ENCODE data around the gene LHX1. TPM values are rescaled to one million over a fixed set of nuclear protein-coding genes. Genes with fewer than 3 reads are reported as not detected.

LHX1 gene
- total RNA-seq, 1 donor from 2014 or later, result 4.5 TPM

GRCh38 chr17:36918211-36918691 lies 19.0 kb upstream of the LHX1 start:
- H3K4me1 Mint-ChIP-seq (ENCODE audit: unreplicated experiment), result peaks cover 6% of the 10 kb centered on the region
- H3K36me3 Mint-ChIP-seq (ENCODE audit: low read depth, unreplicated experiment), result peaks cover 4% of the 10 kb centered on the region
- H3K4me3 Mint-ChIP-seq (ENCODE audit: unreplicated experiment), result no peak overlapping the region
- H3K9me3 Mint-ChIP-seq (ENCODE audit: unreplicated experiment), result no peaks in the 10 kb centered on the region
- no peak overlapping the region for H3K27ac Mint-ChIP-seq (ENCODE audit: unreplicated experiment)
- peaks cover 4% of the 10 kb centered on the region for H3K27me3 Mint-ChIP-seq (ENCODE audit: unreplicated experiment)
- no peak for DNase-seq (ENCODE audit: low spot score)
- TF ChIP-seq CTCF (IDR thresholded peaks at IDR 0.05; ENCODE audit: unreplicated experiment), result no peak

DNA sequence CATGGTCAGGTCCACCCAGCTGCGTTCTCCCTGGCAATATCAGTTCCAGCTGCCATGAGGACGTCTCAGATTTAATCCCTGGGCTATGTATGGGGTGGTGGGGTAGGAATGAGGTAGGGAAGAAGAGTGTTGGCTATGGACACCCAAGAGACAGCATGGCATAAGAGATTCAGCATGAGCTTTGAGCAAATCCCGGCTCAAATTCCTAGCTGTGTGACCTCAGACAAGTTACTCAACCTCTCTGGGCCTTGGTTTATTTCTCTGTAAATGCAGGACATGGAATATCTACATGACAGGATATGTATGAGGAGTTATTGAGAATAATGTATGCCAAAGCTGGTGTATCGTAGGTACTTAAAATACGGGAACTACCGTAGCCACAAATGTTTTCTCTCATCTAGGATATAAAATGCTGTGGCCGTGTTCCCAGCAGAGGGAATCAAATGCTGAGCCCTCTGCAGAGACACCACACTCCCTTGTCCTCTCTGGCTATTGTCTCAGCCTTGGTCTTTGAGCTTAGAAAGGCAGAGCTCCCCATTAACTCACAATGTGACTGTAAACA lies 17.8 kb upstream of the LHX1 start:
- TF ChIP-seq CTCF (IDR thresholded peaks at IDR 0.05; ENCODE audit: unreplicated experiment), result no peak
- no peak overlapping the region for H3K4me3 Mint-ChIP-seq (ENCODE audit: unreplicated experiment)
- no peaks in the 10 kb centered on the region for H3K9me3 Mint-ChIP-seq (ENCODE audit: unreplicated experiment)
- H3K27ac Mint-ChIP-seq (ENCODE audit: unreplicated experiment), result no peak overlapping the region
- no peak for DNase-seq (ENCODE audit: low spot score)
- peaks cover 4% of the 10 kb centered on the region for H3K36me3 Mint-ChIP-seq (ENCODE audit: low read depth, unreplicated experiment)
- peaks cover 4% of the 10 kb centered on the region for H3K27me3 Mint-ChIP-seq (ENCODE audit: unreplicated experiment)
- H3K4me1 Mint-ChIP-seq (ENCODE audit: unreplicated experiment), result peaks cover 6% of the 10 kb centered on the region

DNA sequence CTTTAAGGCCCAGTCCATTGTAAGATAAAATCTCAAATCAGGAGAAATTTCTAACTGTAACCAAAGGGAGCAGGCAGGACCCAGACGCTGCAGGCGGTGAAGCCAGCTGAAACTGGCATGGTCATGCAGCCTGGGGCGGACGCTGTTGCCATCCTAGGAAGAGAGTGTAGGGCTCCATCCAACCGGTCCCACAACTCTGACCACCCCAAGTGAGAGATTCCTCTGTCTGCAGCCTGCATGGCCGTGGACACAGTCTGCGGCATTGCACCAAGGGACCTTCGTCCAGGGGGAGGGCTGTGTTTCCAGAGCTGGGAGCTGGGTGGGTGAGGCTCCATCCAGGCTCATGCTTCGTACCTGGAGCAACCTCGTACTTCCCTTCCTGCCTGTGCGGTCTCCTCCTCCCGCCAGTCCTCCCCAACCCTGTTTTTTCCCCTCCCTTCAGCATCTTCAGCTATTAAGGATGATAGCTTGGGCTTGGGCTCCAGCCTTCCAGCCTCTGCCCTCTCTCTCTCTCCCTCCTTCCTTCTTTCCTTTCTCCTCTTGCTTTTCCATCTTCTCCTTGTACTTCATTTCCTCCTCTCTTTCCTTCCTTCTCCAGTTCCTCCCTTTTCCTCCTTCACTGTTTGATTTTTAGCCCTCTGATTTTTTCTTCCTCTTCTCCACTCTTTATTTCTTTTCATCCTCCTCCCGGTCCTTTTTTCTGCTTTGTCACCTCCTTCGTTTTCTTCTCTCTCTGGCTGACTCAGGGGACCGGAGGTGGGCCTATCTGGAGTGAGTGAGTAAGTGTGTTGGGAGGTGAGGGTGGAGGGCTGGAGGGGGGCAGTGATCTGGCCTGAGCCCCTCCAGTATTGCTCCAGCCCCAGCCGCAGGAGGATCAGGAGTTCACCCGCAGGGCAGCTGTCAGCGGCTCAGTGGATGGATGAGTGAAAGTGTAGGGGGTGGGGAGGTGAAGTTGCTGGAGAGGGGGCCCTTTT lies 17.0 kb upstream of the LHX1 start:
- peaks cover 6% of the 10 kb centered on the region for H3K4me1 Mint-ChIP-seq (ENCODE audit: unreplicated experiment)
- no peak for DNase-seq (ENCODE audit: low spot score)
- TF ChIP-seq CTCF (IDR thresholded peaks at IDR 0.05; ENCODE audit: unreplicated experiment), result no peak
- H3K27ac Mint-ChIP-seq (ENCODE audit: unreplicated experiment), result no peak overlapping the region
- peaks cover 8% of the 10 kb centered on the region for H3K27me3 Mint-ChIP-seq (ENCODE audit: unreplicated experiment)
- peaks cover 4% of the 10 kb centered on the region for H3K36me3 Mint-ChIP-seq (ENCODE audit: low read depth, unreplicated experiment)
- H3K9me3 Mint-ChIP-seq (ENCODE audit: unreplicated experiment), result no peaks in the 10 kb centered on the region
- H3K4me3 Mint-ChIP-seq (ENCODE audit: unreplicated experiment), result no peak overlapping the region

DNA sequence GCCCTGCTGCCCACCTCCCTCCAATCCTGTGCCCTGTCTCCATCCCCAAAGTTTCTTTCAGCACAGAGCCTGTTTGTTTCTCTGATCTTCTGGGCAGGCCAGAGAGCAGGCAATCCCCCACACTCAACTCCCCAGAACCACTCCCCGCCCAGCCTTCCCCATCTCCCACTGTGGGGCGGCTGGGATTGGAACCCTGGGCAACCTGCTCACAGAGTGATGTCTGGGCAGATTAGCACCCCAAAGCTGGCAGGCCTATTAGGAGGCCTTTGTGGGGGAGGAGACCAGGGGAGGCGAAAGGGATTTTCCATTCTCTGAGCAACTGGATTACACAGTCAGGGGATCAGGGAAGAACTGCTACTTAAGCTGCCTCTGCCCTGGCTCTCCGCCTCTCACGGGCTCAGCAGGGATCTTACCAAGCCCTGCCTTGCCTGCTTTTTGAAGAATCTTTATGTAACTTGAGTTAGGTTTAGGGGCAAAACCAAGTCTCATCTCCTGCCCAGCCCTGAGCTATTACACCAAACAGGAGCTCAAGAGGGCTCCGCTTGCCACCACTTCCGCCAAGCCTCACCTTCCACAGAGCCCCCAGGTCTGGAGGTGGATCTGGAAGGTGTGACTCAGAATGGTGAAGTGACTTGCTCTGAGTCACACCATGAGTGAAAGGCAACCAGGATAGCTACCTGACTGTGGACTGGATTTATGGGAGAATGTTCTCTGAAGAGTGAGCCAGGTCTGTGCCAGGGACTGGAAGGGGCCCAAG lies 16.0 kb upstream of the LHX1 start:
- peaks cover 4% of the 10 kb centered on the region for H3K36me3 Mint-ChIP-seq (ENCODE audit: low read depth, unreplicated experiment)
- no peak overlapping the region for H3K4me3 Mint-ChIP-seq (ENCODE audit: unreplicated experiment)
- H3K27ac Mint-ChIP-seq (ENCODE audit: unreplicated experiment), result no peak overlapping the region
- no peak for TF ChIP-seq CTCF (IDR thresholded peaks at IDR 0.05; ENCODE audit: unreplicated experiment)
- peaks cover 8% of the 10 kb centered on the region for H3K27me3 Mint-ChIP-seq (ENCODE audit: unreplicated experiment)
- H3K9me3 Mint-ChIP-seq (ENCODE audit: unreplicated experiment), result no peaks in the 10 kb centered on the region
- peaks cover 6% of the 10 kb centered on the region for H3K4me1 Mint-ChIP-seq (ENCODE audit: unreplicated experiment)
- DNase-seq (ENCODE audit: low spot score), result no peak

All from endothelial cell (in vitro differentiated cells).